Measurements from ENCODE around the gene LRRC28. TPM values are rescaled to one million over a fixed set of nuclear protein-coding genes. Genes with fewer than 3 reads are reported as not detected.

Gene LRRC28
- total RNA-seq, 1 donor from 2014 or later, result 22.9 TPM

DNA sequence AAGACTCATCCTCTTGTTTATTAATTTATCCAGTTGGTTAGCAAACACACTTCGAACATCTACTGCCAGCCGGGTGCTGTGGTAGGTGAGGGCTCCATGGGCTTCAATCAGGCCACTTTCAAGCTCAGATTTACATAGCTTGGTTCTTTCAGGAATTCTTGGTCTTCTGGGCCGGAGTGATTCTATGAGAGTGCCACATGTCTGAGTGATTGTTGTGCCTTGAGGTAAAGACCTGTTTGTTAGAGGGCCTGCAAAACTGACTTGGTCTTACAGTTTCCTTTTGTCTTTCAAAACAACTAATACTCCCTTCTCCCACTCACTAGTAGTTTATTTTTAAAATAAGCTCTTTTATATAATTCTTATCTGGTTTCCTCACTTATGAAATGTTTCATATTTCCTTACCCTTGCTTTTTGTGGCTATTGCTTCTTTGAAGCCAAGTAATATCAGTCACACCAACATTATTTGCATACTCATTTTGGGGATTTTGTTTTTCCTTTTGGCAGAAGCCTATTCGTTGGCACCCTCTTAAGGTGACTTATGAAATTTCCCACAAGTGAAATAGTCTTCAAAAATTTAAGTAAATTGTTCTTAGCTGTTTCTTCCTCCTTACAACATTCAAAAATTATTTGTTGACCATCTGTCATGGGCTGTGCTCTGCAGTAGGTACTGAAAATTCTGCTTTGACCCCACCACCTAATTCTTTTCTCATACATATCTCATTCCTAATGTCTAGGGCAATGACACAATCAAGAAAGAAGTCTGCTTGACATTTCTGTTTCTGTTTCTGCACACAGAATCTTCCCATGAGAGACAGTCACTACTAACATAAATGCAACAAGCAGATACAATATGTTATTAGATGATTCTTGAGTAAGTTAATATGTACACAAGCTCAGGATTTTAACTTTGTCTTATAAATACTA lies 120.2 kb downstream of the LRRC28 start:
- H3K27ac ChIP-seq (replicated peaks), result no peak overlapping the region
- intact Hi-C loops (cut with micrococcal nuclease), result no loop called here
- H3K9me3 ChIP-seq (replicated peaks), result peaks cover 44% of the 10 kb centered on the region
- TF ChIP-seq, protein P1, sequence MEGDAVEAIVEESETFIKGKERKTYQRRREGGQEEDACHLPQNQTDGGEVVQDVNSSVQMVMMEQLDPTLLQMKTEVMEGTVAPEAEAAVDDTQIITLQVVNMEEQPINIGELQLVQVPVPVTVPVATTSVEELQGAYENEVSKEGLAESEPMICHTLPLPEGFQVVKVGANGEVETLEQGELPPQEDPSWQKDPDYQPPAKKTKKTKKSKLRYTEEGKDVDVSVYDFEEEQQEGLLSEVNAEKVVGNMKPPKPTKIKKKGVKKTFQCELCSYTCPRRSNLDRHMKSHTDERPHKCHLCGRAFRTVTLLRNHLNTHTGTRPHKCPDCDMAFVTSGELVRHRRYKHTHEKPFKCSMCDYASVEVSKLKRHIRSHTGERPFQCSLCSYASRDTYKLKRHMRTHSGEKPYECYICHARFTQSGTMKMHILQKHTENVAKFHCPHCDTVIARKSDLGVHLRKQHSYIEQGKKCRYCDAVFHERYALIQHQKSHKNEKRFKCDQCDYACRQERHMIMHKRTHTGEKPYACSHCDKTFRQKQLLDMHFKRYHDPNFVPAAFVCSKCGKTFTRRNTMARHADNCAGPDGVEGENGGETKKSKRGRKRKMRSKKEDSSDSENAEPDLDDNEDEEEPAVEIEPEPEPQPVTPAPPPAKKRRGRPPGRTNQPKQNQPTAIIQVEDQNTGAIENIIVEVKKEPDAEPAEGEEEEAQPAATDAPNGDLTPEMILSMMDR (IDR thresholded peaks at IDR 0.05; ENCODE audit: borderline replicate concordance), result no peak
- H3K4me1 ChIP-seq, result peaks cover 4% of the 10 kb centered on the region
- DNase-seq, result no peak
- peaks cover 33% of the 10 kb centered on the region for H3K36me3 ChIP-seq
- no peaks in the 10 kb centered on the region for H3K27me3 ChIP-seq (ENCODE audit: low read depth)
- no peak overlapping the region for H3K4me3 ChIP-seq

DNA sequence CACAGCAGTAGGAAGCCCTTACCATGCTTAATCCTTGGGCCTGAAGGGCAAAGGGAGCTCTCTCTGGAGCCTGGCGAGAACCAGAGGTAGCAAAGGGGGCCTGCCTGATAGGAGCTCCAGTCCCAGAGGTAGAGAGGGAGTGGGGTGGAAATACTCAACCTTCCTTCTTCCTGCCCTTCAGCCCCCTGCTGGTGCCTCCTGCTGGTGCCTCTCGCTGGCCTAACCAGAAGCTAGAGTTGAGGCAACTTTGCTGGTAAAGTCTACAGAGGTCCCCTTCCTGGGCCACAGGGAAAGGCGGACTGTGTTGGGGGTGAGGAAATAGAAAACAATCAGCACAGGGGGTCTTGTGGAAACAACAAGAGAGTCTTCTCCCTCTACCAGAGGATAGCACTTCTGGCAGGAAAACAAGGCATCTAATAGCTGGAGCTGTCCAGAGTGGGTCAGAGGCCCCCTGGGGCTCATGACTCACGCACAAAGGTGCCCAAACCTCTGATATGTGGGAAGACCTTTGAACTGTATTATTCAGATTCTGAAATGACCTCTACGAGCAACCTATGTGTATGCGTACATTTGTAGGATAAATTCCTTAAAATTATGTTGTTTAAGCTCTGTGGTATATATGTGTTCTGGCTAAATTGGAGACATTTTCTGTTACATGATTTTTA lies 133.9 kb downstream of the LRRC28 start:
- DNase-seq, result no peak
- intact Hi-C loops (cut with micrococcal nuclease), result no loop called here
- Histone ChIP-seq H3K9me3 (replicated peaks) (no peaks in the 10 kb centered on the region), H3K36me3 (no peaks in the 10 kb centered on the region), H3K27ac (replicated peaks) (peak overlapping the region; percentile 53), H3K27me3 (ENCODE audit: low read depth) (no peaks in the 10 kb centered on the region), H3K4me1 (peaks cover 21% of the 10 kb centered on the region), H3K4me3 (no peak overlapping the region)
- TF ChIP-seq, protein P1 (IDR thresholded peaks at IDR 0.05; ENCODE audit: borderline replicate concordance), result peak; percentile 14

DNA sequence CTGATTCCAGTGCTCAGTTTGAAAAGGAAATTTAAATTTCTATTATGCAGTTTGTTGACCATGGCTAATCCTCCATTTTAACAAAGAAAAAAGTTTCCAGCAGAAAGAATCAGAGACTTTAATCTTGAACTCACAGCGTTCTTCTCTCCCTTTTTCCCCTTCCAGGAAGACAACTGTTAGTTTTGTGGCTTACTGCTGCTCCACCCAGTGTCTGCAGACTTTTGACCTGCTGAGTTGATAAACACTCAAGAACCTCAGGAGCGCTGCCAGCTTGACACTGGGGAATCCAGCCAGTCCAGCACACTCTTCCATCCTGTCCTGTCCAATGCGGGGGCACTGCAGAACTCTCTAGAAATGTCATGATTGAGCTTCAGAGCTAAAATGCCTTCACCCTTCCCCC lies 134.6 kb downstream of the LRRC28 start:
- H3K4me3 ChIP-seq, result no peak overlapping the region
- H3K9me3 ChIP-seq (replicated peaks), result peaks cover 2% of the 10 kb centered on the region
- no peaks in the 10 kb centered on the region for H3K36me3 ChIP-seq
- no peaks in the 10 kb centered on the region for H3K27me3 ChIP-seq (ENCODE audit: low read depth)
- H3K27ac ChIP-seq (replicated peaks), result peak overlapping the region; percentile 53
- TF ChIP-seq, protein P1 (IDR thresholded peaks at IDR 0.05; ENCODE audit: borderline replicate concordance), result peak; percentile 19
- intact Hi-C loops (cut with micrococcal nuclease), result no loop called here
- H3K4me1 ChIP-seq, result peaks cover 21% of the 10 kb centered on the region
- DNase-seq, result peak; percentile 76

DNA sequence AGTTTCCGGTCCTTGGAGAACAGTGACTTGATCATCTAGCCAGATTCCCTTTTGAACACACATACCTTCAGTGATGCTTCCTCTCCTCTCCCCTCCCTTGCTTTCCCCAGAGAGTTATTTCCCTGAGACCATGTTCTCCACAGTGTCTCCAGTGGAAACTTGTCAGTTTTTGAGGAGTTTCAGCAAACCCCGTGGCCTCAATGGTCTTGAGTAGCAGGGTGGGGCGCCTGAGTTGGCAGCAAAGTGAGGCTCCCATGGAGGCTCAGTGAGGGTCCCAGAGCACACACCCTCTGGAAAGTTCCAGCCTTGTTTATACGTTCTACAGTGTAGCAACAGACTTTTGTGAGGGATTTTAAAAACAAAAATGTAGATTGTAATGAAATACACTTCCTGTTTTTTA lies 135.1 kb downstream of the LRRC28 start:
- Histone ChIP-seq H3K36me3 (no peaks in the 10 kb centered on the region), H3K4me3 (no peak overlapping the region), H3K4me1 (peaks cover 21% of the 10 kb centered on the region), H3K27me3 (ENCODE audit: low read depth) (no peaks in the 10 kb centered on the region), H3K9me3 (replicated peaks) (peaks cover 7% of the 10 kb centered on the region), H3K27ac (replicated peaks) (peak overlapping the region; percentile 53)
- DNase-seq, result no peak
- intact Hi-C loops (cut with micrococcal nuclease), result no loop called here
- TF ChIP-seq, protein P1 (IDR thresholded peaks at IDR 0.05; ENCODE audit: borderline replicate concordance), result no peak

DNA sequence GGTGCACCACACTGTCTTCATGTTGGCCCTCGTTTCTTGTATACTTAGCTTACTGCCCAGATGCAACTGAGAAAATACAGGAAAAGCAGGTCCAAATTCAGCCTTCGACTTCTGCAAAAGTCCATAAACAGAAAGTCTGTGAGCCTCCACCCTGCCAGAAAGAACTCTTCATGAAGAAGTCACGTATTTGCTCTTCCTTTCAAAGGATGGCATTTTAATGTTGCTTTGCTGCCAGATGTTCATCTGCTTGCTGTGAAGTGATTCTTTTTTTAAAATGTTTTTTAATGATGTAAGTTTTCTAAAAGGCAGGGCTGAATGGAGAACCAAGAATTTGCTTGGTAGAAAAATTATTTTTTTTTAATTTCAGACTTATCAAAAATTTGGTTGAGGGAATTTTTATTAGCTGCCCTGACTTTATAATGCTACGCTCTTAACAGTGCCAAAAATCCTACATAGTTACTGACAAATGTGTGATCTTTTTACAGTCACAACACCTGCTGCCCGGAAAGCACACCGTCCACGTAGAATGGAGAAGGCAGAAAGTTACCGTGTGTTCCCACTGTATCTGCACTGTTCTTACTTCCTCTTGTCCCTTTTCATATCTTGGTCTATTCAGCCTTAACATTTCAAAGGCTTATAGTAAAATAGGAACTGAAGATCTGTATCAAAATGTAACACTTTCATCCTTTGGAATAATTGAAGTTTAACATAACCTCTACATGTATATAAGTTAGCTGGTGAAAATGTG lies 136.3 kb downstream of the LRRC28 start:
- Histone ChIP-seq H3K4me1 (peaks cover 21% of the 10 kb centered on the region), H3K4me3 (no peak overlapping the region), H3K9me3 (replicated peaks) (peaks cover 18% of the 10 kb centered on the region), H3K36me3 (no peaks in the 10 kb centered on the region), H3K27me3 (ENCODE audit: low read depth) (no peaks in the 10 kb centered on the region), H3K27ac (replicated peaks) (no peak overlapping the region)
- intact Hi-C loops (cut with micrococcal nuclease), result no loop called here
- DNase-seq, result no peak
- TF ChIP-seq, protein P1 (IDR thresholded peaks at IDR 0.05; ENCODE audit: borderline replicate concordance), result no peak

All from left ventricle myocardium inferior (tissue), 1 donor.